Liver (tissue), 3 donors: Measurements from ENCODE around the gene AKAP13.

Experiments
- CTCF ChIP-seq: fragments of 150-350 bp; IDR thresholded peaks from 2 replicates; pipeline ENCODE4 v1.5.1; 2017; ENCODE audit warnings: improper control_type of control experiment, low read depth, low read length; ENCODE audit not compliant: missing input control
- EGR1 ChIP-seq, 2 donors: IDR thresholded peaks; 2 replicates each; pipeline ENCODE4 v1.6.1; 2016 to 2018; ENCODE audit warnings: antibody characterized with exemption in 2 of 2, low read depth in 2 of 2
- GABPA ChIP-seq, 2 donors: IDR thresholded peaks in 1 of 2; conservative IDR thresholded peaks in 1 of 2; 2 replicates each; pipeline ENCODE4 v1.6.1; 2016; ENCODE audit warnings: antibody characterized with exemption in 2 of 2, mild to moderate bottlenecking in 1 of 2, moderate library complexity in 1 of 2
- HNF4A ChIP-seq, 2 donors: conservative IDR thresholded peaks; 2 replicates each; pipeline ENCODE4 v1.6.1; 2016; ENCODE audit warnings: antibody characterized with exemption in 2 of 2, mild to moderate bottlenecking in 2 of 2
- MAX ChIP-seq: IDR thresholded peaks from 2 replicates; pipeline ENCODE4 v1.6.1; 2016; ENCODE audit warnings: antibody characterized with exemption
- RAD21 ChIP-seq, 2 donors: IDR thresholded peaks; 2 replicates each; pipeline ENCODE4 v1.6.1; 2016; ENCODE audit warnings: antibody characterized with exemption in 2 of 2, mild to moderate bottlenecking in 2 of 2
- REST ChIP-seq: IDR thresholded peaks from 2 replicates; pipeline ENCODE4 v1.6.1; 2016; ENCODE audit warnings: antibody characterized with exemption, mild to moderate bottlenecking
- RXRA ChIP-seq, 2 donors: IDR thresholded peaks; 2 replicates each; pipeline ENCODE4 v1.6.1; 2017 to 2018; ENCODE audit warnings: antibody characterized with exemption in 2 of 2, mild to moderate bottlenecking in 1 of 2
- SP1 ChIP-seq: IDR thresholded peaks from 2 replicates; pipeline ENCODE4 v1.6.1; 2018; ENCODE audit warnings: antibody characterized with exemption, mild to moderate bottlenecking
- TAF1 ChIP-seq: conservative IDR thresholded peaks from 2 replicates; pipeline ENCODE4 v1.6.1; 2016; ENCODE audit warnings: antibody characterized with exemption, mild to moderate bottlenecking
- YY1 ChIP-seq: IDR thresholded peaks from 2 replicates; pipeline ENCODE4 v1.6.1; 2016; ENCODE audit warnings: antibody characterized with exemption, mild to moderate bottlenecking
- TF ChIP-seq, protein P1 (sequence below): IDR thresholded peaks from 2 replicates; pipeline ENCODE4 v1.6.1; 2016; ENCODE audit warnings: antibody characterized with exemption
- TF ChIP-seq, protein P2 (sequence below): IDR thresholded peaks from 2 replicates; pipeline ENCODE4 v1.6.1; 2016; ENCODE audit warnings: antibody characterized with exemption
- donor health status: healthy.
- donor health status: healthy.

DNA sequence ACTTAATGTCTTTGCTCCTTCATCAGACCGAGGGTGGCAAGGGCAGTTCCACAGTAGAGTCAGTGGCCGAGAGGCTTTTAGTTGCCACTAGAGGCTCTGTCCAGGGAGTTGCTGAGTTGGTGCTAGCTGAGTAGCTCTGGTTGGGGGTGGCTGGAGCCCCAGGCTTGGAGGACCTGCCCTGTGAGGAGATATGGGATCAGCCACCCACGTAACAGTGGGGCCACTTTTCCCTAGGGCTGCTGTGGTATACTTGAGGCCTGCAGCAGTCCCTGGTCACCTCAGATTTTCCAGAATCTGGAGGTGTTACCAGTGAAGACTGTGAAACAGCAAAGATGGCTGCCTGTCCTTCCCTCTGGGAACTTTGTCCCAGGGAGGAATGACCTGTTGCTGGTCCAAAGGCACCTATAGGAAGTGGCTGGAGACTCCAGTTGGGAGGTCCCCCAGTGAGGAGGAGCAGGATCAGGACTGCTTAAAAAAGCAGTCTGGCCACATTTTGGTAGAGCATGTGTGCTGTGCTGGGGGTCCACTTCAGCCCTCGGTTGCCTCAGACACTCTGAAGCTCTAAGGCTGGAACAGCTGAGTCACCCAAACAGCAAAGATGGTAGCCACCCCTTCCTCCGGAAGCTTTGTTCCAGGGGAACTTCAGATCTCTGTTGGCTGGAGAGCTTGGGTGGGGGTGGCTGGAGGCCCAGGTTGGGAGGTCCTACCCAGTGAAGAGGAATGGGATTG lies 72.9 kb downstream of the AKAP13 start:
- TF ChIP-seq CTCF (no peak), REST (no peak), TAF1 (no peak), YY1 (no peak), MAX (no peak), EGR1 (IDR thresholded peaks at IDR 0.05; ENCODE audit: low read depth in 2 of 2) (no peak), GABPA (IDR thresholded peaks at IDR 0.05 in 1 of 2, conservative IDR thresholded peaks at IDR 0.05 in 1 of 2) (no peak), SP1 (no peak), RXRA (IDR thresholded peaks at IDR 0.05) (no peak), HNF4A (conservative IDR thresholded peaks at IDR 0.05) (no peak), RAD21 (IDR thresholded peaks at IDR 0.05) (no peak)
- TF ChIP-seq, protein P1, sequence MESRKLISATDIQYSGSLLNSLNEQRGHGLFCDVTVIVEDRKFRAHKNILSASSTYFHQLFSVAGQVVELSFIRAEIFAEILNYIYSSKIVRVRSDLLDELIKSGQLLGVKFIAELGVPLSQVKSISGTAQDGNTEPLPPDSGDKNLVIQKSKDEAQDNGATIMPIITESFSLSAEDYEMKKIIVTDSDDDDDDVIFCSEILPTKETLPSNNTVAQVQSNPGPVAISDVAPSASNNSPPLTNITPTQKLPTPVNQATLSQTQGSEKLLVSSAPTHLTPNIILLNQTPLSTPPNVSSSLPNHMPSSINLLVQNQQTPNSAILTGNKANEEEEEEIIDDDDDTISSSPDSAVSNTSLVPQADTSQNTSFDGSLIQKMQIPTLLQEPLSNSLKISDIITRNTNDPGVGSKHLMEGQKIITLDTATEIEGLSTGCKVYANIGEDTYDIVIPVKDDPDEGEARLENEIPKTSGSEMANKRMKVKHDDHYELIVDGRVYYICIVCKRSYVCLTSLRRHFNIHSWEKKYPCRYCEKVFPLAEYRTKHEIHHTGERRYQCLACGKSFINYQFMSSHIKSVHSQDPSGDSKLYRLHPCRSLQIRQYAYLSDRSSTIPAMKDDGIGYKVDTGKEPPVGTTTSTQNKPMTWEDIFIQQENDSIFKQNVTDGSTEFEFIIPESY = no peak
- TF ChIP-seq, protein P2, sequence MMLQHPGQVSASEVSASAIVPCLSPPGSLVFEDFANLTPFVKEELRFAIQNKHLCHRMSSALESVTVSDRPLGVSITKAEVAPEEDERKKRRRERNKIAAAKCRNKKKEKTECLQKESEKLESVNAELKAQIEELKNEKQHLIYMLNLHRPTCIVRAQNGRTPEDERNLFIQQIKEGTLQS = no peak
